Neural crest cell (in vitro differentiated cells): Measurements from ENCODE around the gene LRRC36. TPM values are rescaled to one million over a fixed set of nuclear protein-coding genes. Genes with fewer than 3 reads are reported as not detected.
A peak's percentile ranks its signal among the peaks of the same experiment; 100 is the strongest.

Experiments used
- DNase-seq: peaks from one replicate; pipeline ENCODE4 v3.0.0; 2021; ENCODE audit warnings: low read depth, mixed read lengths, low spot score
- H3K27ac Mint-ChIP-seq: one replicate; pipeline ENCODE4 v1.8.0; 2021; ENCODE audit warnings: mild to moderate bottlenecking, mixed read lengths; ENCODE audit not compliant: unreplicated experiment
- H3K27me3 Mint-ChIP-seq: 2 replicates; pipeline ENCODE4 v1.8.0; 2021; ENCODE audit warnings: low read depth, mild to moderate bottlenecking, mixed read lengths
- H3K36me3 Mint-ChIP-seq: 2 replicates; pipeline ENCODE4 v1.8.0; 2021; ENCODE audit warnings: low read depth, mild to moderate bottlenecking, mixed read lengths
- H3K4me1 Mint-ChIP-seq: 2 replicates; pipeline ENCODE4 v1.8.0; 2021; ENCODE audit warnings: mixed read lengths
- H3K4me3 Mint-ChIP-seq: one replicate; pipeline ENCODE4 v1.8.0; 2021; ENCODE audit warnings: mild to moderate bottlenecking, mixed read lengths
- H3K9me3 Mint-ChIP-seq: 2 replicates; pipeline ENCODE4 v1.8.0; 2021; ENCODE audit warnings: mixed read lengths
- total RNA-seq: library from RNA; stranded (reverse); gene quantifications from 2 replicates; pipeline ENCODE4 v1.2.1, GENCODE V29; 2021
- TF ChIP-seq, protein P1 (sequence below): fragments of 200-600 bp; sonication (generic); conservative IDR thresholded peaks from 2 replicates; pipeline ENCODE4 v1.5.0; 2021; ENCODE audit warnings: antibody characterized with exemption, mild to moderate bottlenecking

LRRC36 gene
- total RNA-seq, 1 donor from 2014 or later: 0.21 TPM

DNA sequence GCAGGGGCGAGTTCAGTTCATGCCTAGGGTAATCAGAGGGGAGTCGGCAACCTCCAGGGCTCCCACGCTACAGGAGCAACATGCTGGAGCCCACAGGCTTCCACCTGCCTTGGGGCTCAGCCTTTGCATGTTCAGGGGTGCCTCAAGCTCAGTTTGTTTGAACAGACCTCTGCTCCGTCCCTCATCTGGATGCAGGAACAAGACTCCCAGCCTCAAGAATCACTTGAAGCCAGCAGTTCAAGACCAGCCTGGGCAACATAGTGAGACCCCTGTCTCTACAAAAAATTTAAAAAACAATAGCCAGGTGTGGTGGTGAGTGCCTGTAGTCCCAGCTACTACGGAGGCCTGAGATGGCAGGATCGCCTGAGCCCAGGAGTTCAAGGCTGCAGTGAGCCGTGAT, 99.4 kb downstream of the LRRC36 start:
- Mint-ChIP-seq H3K9me3 (no peaks in the 10 kb centered on the region), H3K36me3 (no peaks in the 10 kb centered on the region), H3K27me3 (peaks cover 67% of the 10 kb centered on the region), H3K4me1 (peaks cover 17% of the 10 kb centered on the region), H3K27ac (no peak overlapping the region), H3K4me3 (no peak overlapping the region)
- no peak for DNase-seq
- TF ChIP-seq, protein P1, sequence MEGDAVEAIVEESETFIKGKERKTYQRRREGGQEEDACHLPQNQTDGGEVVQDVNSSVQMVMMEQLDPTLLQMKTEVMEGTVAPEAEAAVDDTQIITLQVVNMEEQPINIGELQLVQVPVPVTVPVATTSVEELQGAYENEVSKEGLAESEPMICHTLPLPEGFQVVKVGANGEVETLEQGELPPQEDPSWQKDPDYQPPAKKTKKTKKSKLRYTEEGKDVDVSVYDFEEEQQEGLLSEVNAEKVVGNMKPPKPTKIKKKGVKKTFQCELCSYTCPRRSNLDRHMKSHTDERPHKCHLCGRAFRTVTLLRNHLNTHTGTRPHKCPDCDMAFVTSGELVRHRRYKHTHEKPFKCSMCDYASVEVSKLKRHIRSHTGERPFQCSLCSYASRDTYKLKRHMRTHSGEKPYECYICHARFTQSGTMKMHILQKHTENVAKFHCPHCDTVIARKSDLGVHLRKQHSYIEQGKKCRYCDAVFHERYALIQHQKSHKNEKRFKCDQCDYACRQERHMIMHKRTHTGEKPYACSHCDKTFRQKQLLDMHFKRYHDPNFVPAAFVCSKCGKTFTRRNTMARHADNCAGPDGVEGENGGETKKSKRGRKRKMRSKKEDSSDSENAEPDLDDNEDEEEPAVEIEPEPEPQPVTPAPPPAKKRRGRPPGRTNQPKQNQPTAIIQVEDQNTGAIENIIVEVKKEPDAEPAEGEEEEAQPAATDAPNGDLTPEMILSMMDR: no peak

DNA sequence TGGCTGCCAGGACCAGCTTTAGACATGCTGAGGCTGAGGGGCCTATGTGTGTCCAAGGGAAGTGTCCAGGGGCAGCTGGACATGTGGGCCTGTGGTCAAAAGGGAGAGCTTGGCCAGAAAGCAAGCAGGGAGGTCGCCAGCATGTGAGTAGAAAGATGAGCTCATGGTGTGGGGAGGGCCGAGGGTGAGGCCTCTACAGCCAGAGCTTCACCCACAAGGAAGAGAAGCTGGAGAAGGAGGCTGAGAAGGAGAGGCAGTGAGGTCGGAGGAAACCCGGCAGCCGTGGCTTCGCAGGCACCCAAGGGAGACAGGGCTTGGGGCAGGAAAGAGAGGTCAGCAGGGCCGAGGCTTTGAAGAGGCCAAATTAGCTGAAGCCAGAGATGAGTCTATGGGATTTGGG, 100.3 kb downstream of the LRRC36 start:
- no peaks in the 10 kb centered on the region for H3K9me3 Mint-ChIP-seq
- no peak overlapping the region for H3K27ac Mint-ChIP-seq
- peaks cover 22% of the 10 kb centered on the region for H3K4me1 Mint-ChIP-seq
- peak overlapping the region; percentile 17 for H3K4me3 Mint-ChIP-seq
- H3K27me3 Mint-ChIP-seq: peaks cover 73% of the 10 kb centered on the region
- DNase-seq: no peak
- no peaks in the 10 kb centered on the region for H3K36me3 Mint-ChIP-seq
- TF ChIP-seq, protein P1: no peak

- Mint-ChIP-seq H3K4me1 (peaks cover 26% of the 10 kb centered on the region), H3K36me3 (no peaks in the 10 kb centered on the region), H3K4me3 (no peak overlapping the region)
Observed at GRCh38 chr16:67428146-67428731, 101.6 kb downstream of the LRRC36 start.

DNA sequence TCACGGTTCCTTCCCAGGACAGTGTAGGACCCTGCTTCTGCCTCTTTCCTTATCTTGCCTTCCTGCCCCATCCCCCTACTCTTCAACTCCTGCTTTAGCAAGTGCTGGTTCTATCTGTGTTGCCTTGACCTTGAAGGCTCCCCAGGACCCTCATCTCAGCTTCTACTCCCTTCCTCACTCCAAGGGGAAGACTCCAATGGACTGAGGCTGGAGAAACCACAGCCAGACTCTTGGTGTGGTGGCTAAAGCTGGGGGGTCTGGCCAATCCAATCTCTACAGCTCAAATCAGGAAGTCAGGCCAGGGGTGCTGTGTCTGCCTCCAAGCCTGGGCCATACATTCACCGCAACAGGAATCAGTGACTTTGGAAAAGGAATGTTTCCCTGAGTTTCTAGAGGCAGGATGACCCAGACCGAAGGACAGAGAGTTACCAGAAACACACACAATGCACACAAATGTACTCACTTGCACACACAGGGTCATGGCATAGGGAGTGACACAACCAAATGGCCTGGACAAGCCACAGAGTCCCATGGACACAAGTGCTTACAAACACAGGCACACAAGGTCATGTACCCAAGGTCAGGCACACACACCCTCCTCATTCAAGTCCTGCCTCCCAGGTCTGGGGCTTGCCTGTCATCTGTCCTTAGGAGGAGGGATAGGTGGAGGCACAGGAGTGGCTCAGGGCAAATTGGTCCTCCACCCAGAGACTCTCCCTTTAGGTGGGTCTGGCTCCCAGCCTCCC, 102.6 kb downstream of the LRRC36 start:
- DNase-seq: no peak
- Mint-ChIP-seq H3K36me3 (no peaks in the 10 kb centered on the region), H3K4me1 (peaks cover 20% of the 10 kb centered on the region), H3K4me3 (peak overlapping the region; percentile 76), H3K27me3 (peaks cover 75% of the 10 kb centered on the region), H3K27ac (no peak overlapping the region), H3K9me3 (no peaks in the 10 kb centered on the region)
- TF ChIP-seq, protein P1: no peak

More at GRCh38 chr16:67428146-67428731, 101.6 kb downstream of the LRRC36 start:
- Mint-ChIP-seq H3K9me3 (no peaks in the 10 kb centered on the region), H3K27ac (no peak overlapping the region), H3K27me3 (peaks cover 75% of the 10 kb centered on the region)
- peak; percentile 66 for DNase-seq
- TF ChIP-seq, protein P1: peak; percentile 80

GRCh38 chr16:67429799-67430503, 103.3 kb downstream of the LRRC36 start:
- Mint-ChIP-seq H3K4me3 (peak overlapping the region; percentile 80), H3K9me3 (no peaks in the 10 kb centered on the region), H3K36me3 (no peaks in the 10 kb centered on the region), H3K27ac (no peak overlapping the region), H3K27me3 (peaks cover 67% of the 10 kb centered on the region), H3K4me1 (peaks cover 18% of the 10 kb centered on the region)
- DNase-seq: no peak
- TF ChIP-seq, protein P1: no peak
